Small intestine (tissue), 7 donors: Measurements from ENCODE around the gene ACVR1C. TPM values are rescaled to one million over a fixed set of nuclear protein-coding genes. Genes with fewer than 3 reads are reported as not detected.
"Not testable (repeated sequence)": the region's sequence is repeated elsewhere in the genome, so short reads cannot be mapped to it uniquely, and the experiment has no call there.

ENCODE experiments used
- DNase-seq, 2 donors: peaks; one replicate each; pipeline versions ENCODE4 v3.0.0 to v3.0.0-alpha.2; 2013
- FAIRE-seq: peaks from 2 replicates; lab custom pipeline; 2012; peaks lifted over from hg19 to GRCh38; lab: Jason Lieb, UNC
- H3K27ac ChIP-seq, 3 donors: one replicate each; pipeline ENCODE4 v1.5.1; 2013; ENCODE audit warnings: low read length in 2 of 3, mild to moderate bottlenecking in 2 of 3, control low read depth in 1 of 3, inconsistent platforms in 1 of 3, low read depth in 1 of 3, moderate library complexity in 1 of 3
- H3K27me3 ChIP-seq, 3 donors: one replicate each; pipeline ENCODE4 v1.6.1; 2013; ENCODE audit warnings: low read length in 3 of 3, inconsistent platforms in 1 of 3; ENCODE audit not compliant: control insufficient read depth in 3 of 3, insufficient read depth in 3 of 3
- H3K36me3 ChIP-seq, 3 donors: one replicate each; pipeline ENCODE4 v1.6.1; 2013; ENCODE audit warnings: low read length in 3 of 3, inconsistent platforms in 1 of 3, low read depth in 1 of 3, mild to moderate bottlenecking in 1 of 3, moderate library complexity in 1 of 3; ENCODE audit not compliant: control insufficient read depth in 3 of 3, insufficient read depth in 2 of 3
- H3K4me1 ChIP-seq, 3 donors: one replicate each; pipeline ENCODE4 v1.6.1; 2013; ENCODE audit warnings: low read length in 2 of 3, inconsistent platforms in 1 of 3, low read depth in 1 of 3, mild to moderate bottlenecking in 1 of 3, moderate library complexity in 1 of 3; ENCODE audit not compliant: control insufficient read depth in 3 of 3, insufficient read depth in 2 of 3
- H3K4me3 ChIP-seq, 3 donors: one replicate each; pipeline ENCODE4 v1.5.1; 2013; ENCODE audit warnings: low read length in 3 of 3, control low read depth in 1 of 3, inconsistent platforms in 1 of 3, low read depth in 1 of 3, mild to moderate bottlenecking in 1 of 3, moderate library complexity in 1 of 3
- H3K9me3 ChIP-seq, 2 donors: one replicate each; pipeline ENCODE4 v1.6.1; 2013; ENCODE audit warnings: low read depth in 1 of 2, low read length in 1 of 2; ENCODE audit not compliant: control insufficient read depth in 2 of 2, insufficient read depth in 1 of 2
- WGBS, 3 donors: extraction: QIAGEN DNeasy Blood & Tissue Kit; methylation state at CpG; one replicate each; pipeline ENCODE4 v1.1.7; 2013; 5-methylcytosine and 5-hydroxymethylcytosine counted together
- polyA plus RNA-seq, 4 donors: library from polyadenylated mRNA; stranded (reverse) in 3 of 4; unstranded in 1 of 4; fragments of 200-250 nt in 3 of 4; fragments of 120-200 nt in 1 of 4; gene quantifications; one replicate each; pipeline versions ENCODE4 v1.2.1 to v1.2.3, GENCODE V29; 2013
- donor health status: healthy with polysubstance abuse.
- donor health status: control.
- donor health status: control.
- donor health status: Bipolar disorder and iron deficiency.
- donor health status: healthy.

ACVR1C gene
- polyA plus RNA-seq, 4 donors: 1.2 to 20.6 (median 1.3) TPM

DNA sequence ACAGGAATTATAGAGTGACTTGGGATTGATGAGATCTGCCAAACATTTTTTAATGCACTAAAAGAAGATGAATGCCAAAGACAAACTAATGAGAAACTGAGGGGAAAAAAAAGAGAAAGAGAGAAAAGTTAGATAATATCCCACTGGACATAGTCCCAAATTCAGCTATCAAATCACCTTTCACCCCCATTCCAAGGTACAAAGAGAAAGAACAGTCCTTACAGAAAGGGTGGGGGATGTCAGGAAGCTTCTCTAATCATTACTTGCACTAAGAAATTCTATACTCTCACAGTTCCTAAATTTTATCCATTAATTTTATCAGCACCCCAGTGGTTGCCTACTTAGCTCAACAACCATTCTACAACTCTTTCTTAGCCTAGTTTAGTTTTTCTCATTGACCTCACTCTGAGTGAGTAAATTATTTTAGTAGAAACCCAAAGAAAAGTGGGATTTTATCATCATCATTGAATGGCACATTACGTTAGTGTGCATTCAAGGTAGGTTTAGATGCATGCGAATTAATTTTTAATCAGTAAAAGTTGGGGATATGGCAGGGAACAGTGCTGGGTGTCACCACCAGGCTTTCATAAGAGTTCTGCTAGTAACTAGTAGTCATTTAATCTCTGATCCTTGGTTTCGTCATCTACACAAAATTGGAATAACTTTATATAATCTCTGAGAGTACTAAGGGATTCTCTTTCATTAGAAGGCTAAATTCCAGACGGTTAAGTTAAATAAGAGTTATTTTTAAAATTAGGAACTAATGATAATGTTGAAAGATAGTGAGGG is 99.5 kb downstream of the ACVR1C start:
- no peak for FAIRE-seq
- H3K27ac ChIP-seq: no peak overlapping the region
- 91 to 98% (median 96%) methylated on average over 4 of the region's 4 CpGs for WGBS, 3 donors
- H3K27me3 ChIP-seq: no peaks in the 10 kb centered on the region
- no peak for DNase-seq
- H3K9me3 ChIP-seq: no peaks in the 10 kb centered on the region
- no peaks in the 10 kb centered on the region for H3K4me1 ChIP-seq
- H3K4me3 ChIP-seq: no peak overlapping the region
- H3K36me3 ChIP-seq: no peaks in the 10 kb centered on the region

DNA sequence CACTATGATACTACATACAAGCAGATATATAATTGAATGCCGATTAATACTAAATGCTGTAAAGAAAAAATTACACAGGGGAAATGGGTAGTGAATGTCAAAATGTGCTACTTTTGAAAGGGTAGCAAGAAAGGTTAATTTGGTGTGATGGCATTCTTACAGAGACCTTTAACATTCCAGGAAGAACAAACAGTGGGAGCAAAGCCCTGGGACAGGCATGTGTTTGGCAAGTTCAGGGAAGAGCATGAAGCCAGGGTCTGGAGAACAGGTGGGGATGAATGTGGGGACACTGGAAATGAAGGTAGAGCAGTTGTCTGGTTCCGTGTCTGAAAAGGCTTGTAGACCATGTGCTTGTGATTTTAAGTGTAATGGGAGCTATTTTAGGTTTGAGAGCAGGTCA is 102.6 kb downstream of the ACVR1C start:
- H3K4me3 ChIP-seq: no peak overlapping the region
- no peaks in the 10 kb centered on the region for H3K36me3 ChIP-seq
- FAIRE-seq (no peak), DNase-seq (no peak)
- 89 to 94% (median 91%) methylated on average over 2 of the region's 2 CpGs for WGBS, 3 donors
- H3K9me3 ChIP-seq: no peaks in the 10 kb centered on the region
- H3K27me3 ChIP-seq: no peaks in the 10 kb centered on the region
- H3K27ac ChIP-seq: no peak overlapping the region
- no peaks in the 10 kb centered on the region for H3K4me1 ChIP-seq

DNA sequence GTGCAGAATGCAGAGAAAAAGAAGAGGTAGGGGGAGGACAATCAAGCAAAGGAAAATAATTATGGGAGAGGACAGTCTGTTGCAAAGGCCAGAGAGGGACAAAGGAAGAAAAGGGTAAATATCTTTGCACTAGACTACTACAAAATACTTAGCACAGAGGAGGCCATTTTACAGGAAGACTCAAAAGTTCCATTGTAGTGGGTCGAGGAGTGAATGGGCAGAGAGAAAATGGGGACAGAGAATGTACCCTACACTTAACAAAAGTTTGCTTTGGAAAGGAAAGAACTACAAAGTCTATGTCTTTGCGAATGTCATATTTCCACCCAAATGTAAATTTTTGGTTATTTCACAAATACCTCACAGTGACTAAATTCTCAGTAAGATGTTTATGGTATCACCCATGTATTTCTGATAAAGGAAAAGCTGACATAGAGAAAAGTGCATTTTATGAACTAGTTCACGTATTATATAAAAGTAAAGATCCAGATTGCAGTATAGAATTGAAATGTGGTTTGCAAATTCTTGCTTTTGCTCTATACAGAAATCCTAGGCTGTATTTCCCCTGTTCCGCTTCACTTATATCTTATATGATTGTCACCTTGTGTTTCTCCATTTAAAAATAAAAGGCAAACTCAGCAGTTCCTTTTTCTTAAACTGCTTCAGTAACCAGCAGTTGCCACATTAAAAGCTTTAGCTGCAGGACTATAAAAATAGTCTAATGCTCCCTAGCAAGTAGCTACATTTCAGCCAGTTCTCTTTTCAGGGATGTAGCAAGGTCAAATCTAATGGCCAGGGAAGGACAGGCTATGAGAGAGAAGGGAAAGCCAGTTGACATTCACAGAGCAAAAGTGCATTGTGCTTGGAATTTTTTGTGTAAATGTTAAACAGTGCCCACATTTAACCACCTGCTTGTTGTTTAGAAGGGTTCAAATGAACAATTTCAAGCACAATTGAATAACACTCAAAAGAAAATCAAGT is 105.1 kb downstream of the ACVR1C start:
- no peak overlapping the region for H3K4me3 ChIP-seq
- H3K27me3 ChIP-seq: no peaks in the 10 kb centered on the region
- no peak overlapping the region for H3K27ac ChIP-seq
- FAIRE-seq: no peak
- H3K36me3 ChIP-seq: no peaks in the 10 kb centered on the region
- DNase-seq: no peak
- no peaks in the 10 kb centered on the region for H3K4me1 ChIP-seq
- 82 to 93% (median 82%) methylated on average over 4 of the region's 4 CpGs for WGBS, 3 donors
- H3K9me3 ChIP-seq: no peaks in the 10 kb centered on the region

DNA sequence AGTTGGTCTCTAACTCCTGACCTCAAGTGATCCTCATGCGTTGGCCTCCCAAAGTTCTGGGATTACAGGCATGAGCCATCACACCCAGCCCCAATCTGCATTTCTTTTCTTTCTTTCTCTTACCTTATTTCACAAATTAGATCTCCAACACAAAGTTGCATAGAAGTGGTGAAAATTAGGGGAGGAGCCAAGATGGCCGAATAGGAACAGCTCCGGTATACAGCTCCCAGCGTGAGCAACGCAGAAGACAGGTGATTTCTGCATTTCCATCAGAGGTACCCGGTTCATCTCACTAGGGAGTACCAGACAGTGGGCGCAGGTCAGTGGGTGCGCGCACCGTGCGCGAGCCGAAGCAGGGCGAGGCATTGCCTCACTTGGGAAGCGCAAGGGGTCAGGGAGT is 113.7 kb downstream of the ACVR1C start:
- not testable (repeated sequence) for H3K36me3 ChIP-seq, H3K27ac ChIP-seq, H3K27me3 ChIP-seq, FAIRE-seq, H3K9me3 ChIP-seq, H3K4me1 ChIP-seq, DNase-seq, H3K4me3 ChIP-seq
- WGBS, 3 donors: 92 to 98% (median 94%) methylated on average over 10 to 14 of the region's 15 CpGs

DNA sequence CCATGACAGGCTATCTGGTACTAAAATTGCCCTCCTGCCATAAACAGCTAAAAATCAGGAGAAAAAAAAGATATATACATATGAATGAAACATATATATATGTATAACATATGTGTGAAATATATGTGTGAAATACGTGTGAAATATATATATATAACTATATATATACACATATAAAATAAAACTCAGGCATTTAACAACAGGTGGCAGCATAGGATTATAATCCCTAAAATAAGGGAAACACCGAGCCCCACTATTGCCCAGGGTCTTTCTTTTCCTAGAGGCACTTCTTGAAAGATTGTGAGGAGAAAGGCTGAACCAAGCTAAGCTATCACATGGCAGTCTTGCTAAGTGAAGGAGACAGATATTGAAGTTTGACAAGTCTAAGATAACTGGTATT is 118.9 kb downstream of the ACVR1C start:
- Histone ChIP-seq H3K27me3 (no peaks in the 10 kb centered on the region), H3K36me3 (no peaks in the 10 kb centered on the region), H3K9me3 (peaks cover 0 to 6% of the 10 kb centered on the region in 2 donors), H3K4me3 (no peak overlapping the region), H3K27ac (no peak overlapping the region), H3K4me1 (no peaks in the 10 kb centered on the region)
- no peak for DNase-seq
- WGBS, 3 donors: 46 to 74% (median 70%) methylated on average over 2 of the region's 2 CpGs
- no peak for FAIRE-seq

DNA sequence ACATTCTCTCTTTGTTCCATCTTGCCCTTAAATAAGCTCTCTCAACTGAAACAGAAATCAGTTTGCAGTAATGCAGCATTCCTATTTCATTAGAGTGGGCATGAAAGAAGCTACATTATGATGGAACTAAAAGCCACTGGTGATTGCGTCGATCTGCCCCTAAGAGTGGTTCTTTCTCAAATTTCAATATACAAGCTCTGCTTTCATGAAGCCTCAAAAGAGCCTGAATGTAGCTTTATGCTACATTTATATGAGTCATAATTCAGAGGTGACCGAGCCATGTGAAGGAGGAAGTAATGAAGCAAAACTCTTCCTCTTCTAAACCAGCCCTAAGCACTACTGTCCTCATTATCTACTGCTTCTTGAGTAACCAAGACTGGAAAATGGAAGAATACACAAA is 120.0 kb downstream of the ACVR1C start:
- WGBS, 3 donors: 60 to 71% (median 61%) methylated on average over 3 of the region's 3 CpGs
- Histone ChIP-seq H3K4me1 (no peaks in the 10 kb centered on the region), H3K4me3 (no peak overlapping the region), H3K27me3 (no peaks in the 10 kb centered on the region), H3K9me3 (peaks cover 0 to 6% of the 10 kb centered on the region in 2 donors), H3K27ac (no peak overlapping the region), H3K36me3 (no peaks in the 10 kb centered on the region)
- DNase-seq (peak in 1 of 2 donors; percentile 29), FAIRE-seq (no peak)

DNA sequence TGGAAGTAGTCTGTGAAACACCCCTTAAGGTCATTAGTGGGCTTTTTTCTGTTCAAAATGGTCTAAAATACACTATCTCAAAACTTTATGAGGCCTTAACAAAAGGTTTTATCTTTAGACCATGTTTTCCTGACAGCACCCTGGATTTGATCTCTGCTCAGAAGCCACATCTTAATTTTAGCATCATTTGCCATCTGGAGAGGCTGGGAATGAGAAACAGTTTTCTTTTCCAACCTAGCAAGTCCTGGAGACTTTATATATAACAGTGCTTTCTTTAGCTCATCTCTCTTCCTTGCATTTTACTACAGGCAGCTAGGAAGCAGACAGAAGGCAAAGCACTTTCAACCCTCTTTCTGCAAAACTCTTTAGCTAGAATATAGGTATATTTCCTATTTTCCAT is 122.1 kb downstream of the ACVR1C start:
- Histone ChIP-seq H3K4me3 (no peak overlapping the region), H3K4me1 (no peaks in the 10 kb centered on the region), H3K27ac (no peak overlapping the region), H3K9me3 (peaks cover 0 to 6% of the 10 kb centered on the region in 2 donors), H3K27me3 (no peaks in the 10 kb centered on the region), H3K36me3 (no peaks in the 10 kb centered on the region)
- DNase-seq: no peak
- FAIRE-seq: no peak

DNA sequence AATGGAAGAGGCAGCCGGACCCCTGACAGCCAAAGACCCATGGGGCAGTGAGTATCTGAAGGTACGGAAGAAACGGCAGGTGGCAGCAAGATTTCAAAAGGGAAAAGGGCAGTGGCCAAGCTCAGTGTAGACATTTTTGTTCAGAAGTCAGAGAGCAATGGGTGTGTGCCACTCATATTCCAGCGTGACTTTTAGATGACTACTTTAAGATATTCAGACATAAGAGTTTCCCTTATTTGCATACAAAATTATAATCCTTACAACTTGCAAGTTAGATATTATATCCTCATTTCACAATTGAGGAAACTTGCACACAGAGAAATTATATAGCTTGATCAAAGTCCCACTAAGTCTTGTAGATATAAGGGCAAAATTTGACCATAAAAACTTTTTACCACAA is 124.0 kb downstream of the ACVR1C start:
- FAIRE-seq (no peak), DNase-seq (peak in 1 of 2 donors; percentile 14)
- Histone ChIP-seq H3K9me3 (peaks cover 0 to 6% of the 10 kb centered on the region in 2 donors), H3K27me3 (no peaks in the 10 kb centered on the region), H3K36me3 (no peaks in the 10 kb centered on the region), H3K4me1 (no peaks in the 10 kb centered on the region), H3K4me3 (no peak overlapping the region), H3K27ac (no peak overlapping the region)
- WGBS, 3 donors: 50 to 80% (median 70%) methylated on average over 4 of the region's 4 CpGs
